ENCODE measurements around the gene HECTD2.

DNA sequence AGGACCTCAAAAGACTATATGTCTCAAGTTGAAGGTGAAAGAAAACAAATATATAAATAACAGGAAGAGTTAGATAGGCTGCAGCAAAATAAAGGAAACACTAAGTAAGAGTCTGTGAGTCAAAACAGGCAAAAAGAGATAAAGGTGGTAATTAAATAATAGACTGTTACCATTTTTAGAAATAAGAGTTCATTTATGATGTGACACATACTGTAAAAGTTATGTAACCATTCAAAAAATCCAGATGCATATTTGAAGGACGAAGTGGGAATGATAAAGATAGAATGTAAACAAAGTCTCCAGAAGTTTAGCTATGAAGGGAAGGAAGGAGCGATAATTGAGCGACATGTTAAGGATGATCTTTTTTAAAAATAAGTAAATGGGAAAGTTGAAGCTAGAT lies 50.5 kb downstream of the HECTD2 start:
- TF ChIP-seq EZH2 (IDR thresholded peaks at IDR 0.05; ENCODE audit: borderline replicate concordance, low read depth, low read length, poor library complexity, severe bottlenecking): no peak
- TF ChIP-seq, protein P1, sequence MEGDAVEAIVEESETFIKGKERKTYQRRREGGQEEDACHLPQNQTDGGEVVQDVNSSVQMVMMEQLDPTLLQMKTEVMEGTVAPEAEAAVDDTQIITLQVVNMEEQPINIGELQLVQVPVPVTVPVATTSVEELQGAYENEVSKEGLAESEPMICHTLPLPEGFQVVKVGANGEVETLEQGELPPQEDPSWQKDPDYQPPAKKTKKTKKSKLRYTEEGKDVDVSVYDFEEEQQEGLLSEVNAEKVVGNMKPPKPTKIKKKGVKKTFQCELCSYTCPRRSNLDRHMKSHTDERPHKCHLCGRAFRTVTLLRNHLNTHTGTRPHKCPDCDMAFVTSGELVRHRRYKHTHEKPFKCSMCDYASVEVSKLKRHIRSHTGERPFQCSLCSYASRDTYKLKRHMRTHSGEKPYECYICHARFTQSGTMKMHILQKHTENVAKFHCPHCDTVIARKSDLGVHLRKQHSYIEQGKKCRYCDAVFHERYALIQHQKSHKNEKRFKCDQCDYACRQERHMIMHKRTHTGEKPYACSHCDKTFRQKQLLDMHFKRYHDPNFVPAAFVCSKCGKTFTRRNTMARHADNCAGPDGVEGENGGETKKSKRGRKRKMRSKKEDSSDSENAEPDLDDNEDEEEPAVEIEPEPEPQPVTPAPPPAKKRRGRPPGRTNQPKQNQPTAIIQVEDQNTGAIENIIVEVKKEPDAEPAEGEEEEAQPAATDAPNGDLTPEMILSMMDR (conservative IDR thresholded peaks at IDR 0.05; ENCODE audit: low read depth, low read length): no peak

All from A673 (cell line).